ENCODE measurements around the gene EXD3. TPM values are rescaled to one million over a fixed set of nuclear protein-coding genes. Genes with fewer than 3 reads are reported as not detected.

The EXD3 gene
- total and polyA plus RNA-seq, 2 of the 13 experiments (the other 11 are each of a cell fraction or from before 2014, with no cell fraction given): 2.7 to 4.8 TPM

DNA sequence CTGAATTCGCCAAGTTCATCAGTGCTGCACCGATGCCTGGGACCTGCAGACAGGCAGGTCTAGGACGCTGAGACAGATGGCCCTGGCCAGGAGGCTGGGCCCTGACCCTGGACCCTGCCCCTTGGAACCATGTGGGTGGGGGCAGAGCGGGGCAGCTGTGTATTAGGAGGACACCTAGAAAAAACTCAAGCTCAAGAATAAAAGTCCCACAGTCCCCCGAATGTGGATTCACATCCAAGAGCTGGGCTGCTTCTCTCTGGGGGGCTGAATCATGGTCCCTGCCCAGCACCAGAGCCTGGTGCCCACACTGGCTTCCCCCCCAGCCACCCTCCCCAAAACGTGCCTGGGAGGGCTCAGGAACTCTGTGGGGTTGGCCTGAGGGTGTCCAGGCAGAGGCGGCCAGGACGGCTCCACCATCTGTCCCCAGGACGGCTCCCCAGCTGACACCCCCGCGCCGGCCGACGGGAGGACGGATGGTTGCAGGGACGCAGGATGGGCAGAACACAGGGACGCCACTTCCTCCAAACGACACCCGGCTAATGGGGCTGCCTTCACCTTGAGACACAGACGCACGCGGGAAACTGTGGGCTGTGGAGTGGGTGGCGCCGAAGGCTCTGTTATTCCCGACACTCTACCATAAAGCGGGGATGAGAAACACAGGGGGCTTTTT is 34.9 kb downstream of the EXD3 start:
- POLR2A ChIA-PET: no interaction called here
- H3K36me3 ChIP-seq (replicated peaks in 1 of 2; ENCODE audit: control insufficient read depth in 1 of 2, insufficient read depth in 2 of 2, low read length in 2 of 2): no peaks in the 10 kb centered on the region
- H3K27ac ChIP-seq (ENCODE audit: extremely low read length, insufficient read depth, low read length): no peak overlapping the region
- DNase-seq (ENCODE audit: low spot score) (no peak), FAIRE-seq (no peak), ATAC-seq (peak; percentile 77)
- no peak overlapping the region for H3K9ac ChIP-seq (ENCODE audit: insufficient read depth, low read depth, low read length)
- WGBS (ENCODE audit: low lambda C conversion rate): 80% methylated on average over 12 of the region's 26 CpGs
- H3K9me3 ChIP-seq (ENCODE audit: low read length): no peaks in the 10 kb centered on the region
- H2AFZ ChIP-seq (ENCODE audit: low read length): no peak overlapping the region
- H3K79me2 ChIP-seq (ENCODE audit: insufficient read depth, low read length): no peaks in the 10 kb centered on the region
- H4K20me1 ChIP-seq (ENCODE audit: insufficient read depth, low read length): no peaks in the 10 kb centered on the region
- peak overlapping the region; percentile 28 for H3K4me2 ChIP-seq (ENCODE audit: low read depth, low read length)
- no peaks in the 10 kb centered on the region; a peak in 1 of 5 replicates for H3K27me3 ChIP-seq (ENCODE audit: control insufficient read depth in 1 of 2, insufficient read depth in 2 of 2, low read length in 2 of 2)
- in situ Hi-C loops (cut with HindIII; ENCODE audit: extremely low pct_ligation_motif_present, low pct_unique_long_range_greater_than_20kb): no loop called here
- peaks cover 35% of the 10 kb centered on the region for H3K4me1 ChIP-seq (ENCODE audit: insufficient read depth, low read length)
- BruUV-seq (replicated peaks): no TSS peak
- intact Hi-C loops (cut with micrococcal nuclease; ENCODE audit: unreplicated experiment): no loop called here
- CTCF ChIA-PET (ENCODE audit: low intra/inter-chr PET ratio, low total read pairs): no interaction called here
- H3K4me3 ChIP-seq (replicated peaks in 1 of 3; ENCODE audit: insufficient read depth in 1 of 3, low read depth in 2 of 3, low read length in 3 of 3): peak overlapping the region in 1 of 3 experiments; percentile 9; a peak in 1 of 6 replicates
- TF ChIP-seq NCOA1 (CRISPR knock-in tag; IDR thresholded peaks at IDR 0.05) (no peak), NR2F6 (IDR thresholded peaks at IDR 0.05) (peak; percentile 41; the same call in 1 of the 2 replicates), NR2F6 (CRISPR knock-in tag; IDR thresholded peaks at IDR 0.05) (peak; percentile 63), NR1H2 (CRISPR knock-in tag; IDR thresholded peaks at IDR 0.05; ENCODE audit: borderline replicate concordance, low read depth) (no peak), ESRRA (CRISPR knock-in tag; IDR thresholded peaks at IDR 0.05; ENCODE audit: low read depth) (peak; percentile 68; the same call in 1 of the 2 replicates), MTA1 (CRISPR knock-in tag; IDR thresholded peaks at IDR 0.05; ENCODE audit: borderline replicate concordance) (peak; percentile 71), BORCS8-MEF2B (CRISPR knock-in tag; IDR thresholded peaks at IDR 0.05) (no peak)
- TF ChIP-seq, protein P1, sequence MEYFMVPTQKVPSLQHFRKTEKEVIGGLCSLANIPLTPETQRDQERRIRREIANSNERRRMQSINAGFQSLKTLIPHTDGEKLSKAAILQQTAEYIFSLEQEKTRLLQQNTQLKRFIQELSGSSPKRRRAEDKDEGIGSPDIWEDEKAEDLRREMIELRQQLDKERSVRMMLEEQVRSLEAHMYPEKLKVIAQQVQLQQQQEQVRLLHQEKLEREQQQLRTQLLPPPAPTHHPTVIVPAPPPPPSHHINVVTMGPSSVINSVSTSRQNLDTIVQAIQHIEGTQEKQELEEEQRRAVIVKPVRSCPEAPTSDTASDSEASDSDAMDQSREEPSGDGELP (IDR thresholded peaks at IDR 0.05; ENCODE audit: borderline replicate concordance, low read depth): peak; percentile 47; the same call in 1 of the 2 replicates
- TF ChIP-seq, protein P2, sequence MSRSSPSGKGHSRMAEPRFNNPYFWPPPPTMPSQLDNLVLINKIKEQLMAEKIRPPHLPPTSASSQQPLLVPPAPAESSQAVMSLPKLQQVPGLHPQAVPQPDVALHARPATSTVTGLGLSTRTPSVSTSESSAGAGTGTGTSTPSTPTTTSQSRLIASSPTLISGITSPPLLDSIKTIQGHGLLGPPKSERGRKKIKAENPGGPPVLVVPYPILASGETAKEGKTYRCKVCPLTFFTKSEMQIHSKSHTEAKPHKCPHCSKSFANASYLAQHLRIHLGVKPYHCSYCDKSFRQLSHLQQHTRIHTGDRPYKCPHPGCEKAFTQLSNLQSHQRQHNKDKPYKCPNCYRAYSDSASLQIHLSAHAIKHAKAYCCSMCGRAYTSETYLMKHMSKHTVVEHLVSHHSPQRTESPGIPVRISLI (CRISPR knock-in tag; IDR thresholded peaks at IDR 0.05; ENCODE audit: borderline replicate concordance): peak; percentile 50; the same call in 1 of the 2 replicates
- TF ChIP-seq, protein P3, sequence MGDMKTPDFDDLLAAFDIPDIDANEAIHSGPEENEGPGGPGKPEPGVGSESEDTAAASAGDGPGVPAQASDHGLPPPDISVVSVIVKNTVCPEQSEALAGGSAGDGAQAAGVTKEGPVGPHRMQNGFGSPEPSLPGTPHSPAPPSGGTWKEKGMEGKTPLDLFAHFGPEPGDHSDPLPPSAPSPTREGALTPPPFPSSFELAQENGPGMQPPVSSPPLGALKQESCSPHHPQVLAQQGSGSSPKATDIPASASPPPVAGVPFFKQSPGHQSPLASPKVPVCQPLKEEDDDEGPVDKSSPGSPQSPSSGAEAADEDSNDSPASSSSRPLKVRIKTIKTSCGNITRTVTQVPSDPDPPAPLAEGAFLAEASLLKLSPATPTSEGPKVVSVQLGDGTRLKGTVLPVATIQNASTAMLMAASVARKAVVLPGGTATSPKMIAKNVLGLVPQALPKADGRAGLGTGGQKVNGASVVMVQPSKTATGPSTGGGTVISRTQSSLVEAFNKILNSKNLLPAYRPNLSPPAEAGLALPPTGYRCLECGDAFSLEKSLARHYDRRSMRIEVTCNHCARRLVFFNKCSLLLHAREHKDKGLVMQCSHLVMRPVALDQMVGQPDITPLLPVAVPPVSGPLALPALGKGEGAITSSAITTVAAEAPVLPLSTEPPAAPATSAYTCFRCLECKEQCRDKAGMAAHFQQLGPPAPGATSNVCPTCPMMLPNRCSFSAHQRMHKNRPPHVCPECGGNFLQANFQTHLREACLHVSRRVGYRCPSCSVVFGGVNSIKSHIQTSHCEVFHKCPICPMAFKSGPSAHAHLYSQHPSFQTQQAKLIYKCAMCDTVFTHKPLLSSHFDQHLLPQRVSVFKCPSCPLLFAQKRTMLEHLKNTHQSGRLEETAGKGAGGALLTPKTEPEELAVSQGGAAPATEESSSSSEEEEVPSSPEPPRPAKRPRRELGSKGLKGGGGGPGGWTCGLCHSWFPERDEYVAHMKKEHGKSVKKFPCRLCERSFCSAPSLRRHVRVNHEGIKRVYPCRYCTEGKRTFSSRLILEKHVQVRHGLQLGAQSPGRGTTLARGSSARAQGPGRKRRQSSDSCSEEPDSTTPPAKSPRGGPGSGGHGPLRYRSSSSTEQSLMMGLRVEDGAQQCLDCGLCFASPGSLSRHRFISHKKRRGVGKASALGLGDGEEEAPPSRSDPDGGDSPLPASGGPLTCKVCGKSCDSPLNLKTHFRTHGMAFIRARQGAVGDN (CRISPR knock-in tag; IDR thresholded peaks at IDR 0.05): peak; percentile 39
- TF ChIP-seq, protein P4, sequence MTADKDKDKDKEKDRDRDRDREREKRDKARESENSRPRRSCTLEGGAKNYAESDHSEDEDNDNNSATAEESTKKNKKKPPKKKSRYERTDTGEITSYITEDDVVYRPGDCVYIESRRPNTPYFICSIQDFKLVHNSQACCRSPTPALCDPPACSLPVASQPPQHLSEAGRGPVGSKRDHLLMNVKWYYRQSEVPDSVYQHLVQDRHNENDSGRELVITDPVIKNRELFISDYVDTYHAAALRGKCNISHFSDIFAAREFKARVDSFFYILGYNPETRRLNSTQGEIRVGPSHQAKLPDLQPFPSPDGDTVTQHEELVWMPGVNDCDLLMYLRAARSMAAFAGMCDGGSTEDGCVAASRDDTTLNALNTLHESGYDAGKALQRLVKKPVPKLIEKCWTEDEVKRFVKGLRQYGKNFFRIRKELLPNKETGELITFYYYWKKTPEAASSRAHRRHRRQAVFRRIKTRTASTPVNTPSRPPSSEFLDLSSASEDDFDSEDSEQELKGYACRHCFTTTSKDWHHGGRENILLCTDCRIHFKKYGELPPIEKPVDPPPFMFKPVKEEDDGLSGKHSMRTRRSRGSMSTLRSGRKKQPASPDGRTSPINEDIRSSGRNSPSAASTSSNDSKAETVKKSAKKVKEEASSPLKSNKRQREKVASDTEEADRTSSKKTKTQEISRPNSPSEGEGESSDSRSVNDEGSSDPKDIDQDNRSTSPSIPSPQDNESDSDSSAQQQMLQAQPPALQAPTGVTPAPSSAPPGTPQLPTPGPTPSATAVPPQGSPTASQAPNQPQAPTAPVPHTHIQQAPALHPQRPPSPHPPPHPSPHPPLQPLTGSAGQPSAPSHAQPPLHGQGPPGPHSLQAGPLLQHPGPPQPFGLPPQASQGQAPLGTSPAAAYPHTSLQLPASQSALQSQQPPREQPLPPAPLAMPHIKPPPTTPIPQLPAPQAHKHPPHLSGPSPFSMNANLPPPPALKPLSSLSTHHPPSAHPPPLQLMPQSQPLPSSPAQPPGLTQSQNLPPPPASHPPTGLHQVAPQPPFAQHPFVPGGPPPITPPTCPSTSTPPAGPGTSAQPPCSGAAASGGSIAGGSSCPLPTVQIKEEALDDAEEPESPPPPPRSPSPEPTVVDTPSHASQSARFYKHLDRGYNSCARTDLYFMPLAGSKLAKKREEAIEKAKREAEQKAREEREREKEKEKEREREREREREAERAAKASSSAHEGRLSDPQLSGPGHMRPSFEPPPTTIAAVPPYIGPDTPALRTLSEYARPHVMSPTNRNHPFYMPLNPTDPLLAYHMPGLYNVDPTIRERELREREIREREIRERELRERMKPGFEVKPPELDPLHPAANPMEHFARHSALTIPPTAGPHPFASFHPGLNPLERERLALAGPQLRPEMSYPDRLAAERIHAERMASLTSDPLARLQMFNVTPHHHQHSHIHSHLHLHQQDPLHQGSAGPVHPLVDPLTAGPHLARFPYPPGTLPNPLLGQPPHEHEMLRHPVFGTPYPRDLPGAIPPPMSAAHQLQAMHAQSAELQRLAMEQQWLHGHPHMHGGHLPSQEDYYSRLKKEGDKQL (CRISPR knock-in tag; IDR thresholded peaks at IDR 0.05; ENCODE audit: low read depth): no peak
